H9 (cell line): ENCODE measurements around the gene GSTM1. TPM values are rescaled to one million over a fixed set of nuclear protein-coding genes. Genes with fewer than 3 reads are reported as not detected.
"Not testable (repeated sequence)": the region's sequence is repeated elsewhere in the genome, so short reads cannot be mapped to it uniquely, and the experiment has no call there.

Experiments
- DNase-seq: peaks from one replicate; pipeline ENCODE4 v3.0.0-alpha.2; 2017
- H2AFZ ChIP-seq: one replicate; pipeline ENCODE4 v1.6.1; 2013; ENCODE audit warnings: mild to moderate bottlenecking, low read length, control low read depth, moderate library complexity
- H2AK5ac ChIP-seq: 2 replicates; pipeline ENCODE4 v1.6.1; 2013; ENCODE audit warnings: low read length, control low read depth, mixed read lengths; ENCODE audit not compliant: insufficient read length
- H2BK120ac ChIP-seq: one replicate; pipeline ENCODE4 v1.6.1; 2013; ENCODE audit warnings: low read depth, mild to moderate bottlenecking, low read length, control low read depth, inconsistent platforms; ENCODE audit not compliant: poor library complexity, severe bottlenecking
- H2BK12ac ChIP-seq: 2 replicates; pipeline ENCODE4 v1.6.1; 2013; ENCODE audit warnings: low read length, control low read depth, mixed read lengths, low read depth; ENCODE audit not compliant: insufficient read length
- H2BK15ac ChIP-seq: 2 replicates; pipeline ENCODE4 v1.6.1; 2013; ENCODE audit warnings: low read depth, low read length, control low read depth
- H2BK20ac ChIP-seq: one replicate; pipeline ENCODE4 v1.6.1; 2013; ENCODE audit warnings: low read depth, mild to moderate bottlenecking, low read length, control low read depth, inconsistent platforms; ENCODE audit not compliant: poor library complexity, severe bottlenecking
- H2BK5ac ChIP-seq: 2 replicates; pipeline ENCODE4 v1.6.1; 2013; ENCODE audit warnings: low read length, control low read depth, mixed read lengths; ENCODE audit not compliant: insufficient read length
- H3K14ac ChIP-seq: 2 replicates; pipeline ENCODE4 v1.6.1; 2013; ENCODE audit warnings: low read length, control low read depth; ENCODE audit not compliant: insufficient read depth
- H3K18ac ChIP-seq: 2 replicates; pipeline ENCODE4 v1.6.1; 2013; ENCODE audit warnings: low read depth, mild to moderate bottlenecking, mixed read lengths, low read length, control low read depth; ENCODE audit not compliant: insufficient read length
- H3K23ac ChIP-seq: 2 replicates; pipeline ENCODE4 v1.6.1; 2013; ENCODE audit warnings: low read length, control low read depth, mixed read lengths, low read depth; ENCODE audit not compliant: insufficient read length
- H3K23me2 ChIP-seq: 2 replicates; pipeline ENCODE4 v1.6.1; 2013; ENCODE audit warnings: low read depth, mild to moderate bottlenecking, mixed read lengths, low read length, control low read depth; ENCODE audit not compliant: insufficient read length, poor library complexity, severe bottlenecking
- H3K27ac ChIP-seq: 2 replicates; pipeline ENCODE4 v1.5.1; 2013; ENCODE audit warnings: low read length, control low read depth, mixed read lengths, low read depth; ENCODE audit not compliant: insufficient read length
- H3K27me3 ChIP-seq: 2 replicates; pipeline ENCODE4 v1.6.1; 2013; ENCODE audit warnings: low read length, control low read depth, inconsistent platforms; ENCODE audit not compliant: insufficient read depth
- H3K4ac ChIP-seq: 2 replicates; pipeline ENCODE4 v1.6.1; 2013; ENCODE audit warnings: low read depth, mild to moderate bottlenecking, control low read depth, inconsistent platforms, low read length, moderate library complexity
- H3K4me1 ChIP-seq: 2 replicates; pipeline ENCODE4 v1.6.1; 2013; ENCODE audit warnings: low read length, control low read depth, inconsistent platforms; ENCODE audit not compliant: insufficient read depth
- H3K4me2 ChIP-seq: 2 replicates; pipeline ENCODE4 v1.6.1; 2013; ENCODE audit warnings: low read length, control low read depth, mixed read lengths; ENCODE audit not compliant: insufficient read length, insufficient read depth
- H3K56ac ChIP-seq: 2 replicates; pipeline ENCODE4 v1.6.1; 2013; ENCODE audit warnings: low read depth, mild to moderate bottlenecking, mixed read lengths, low read length, control low read depth; ENCODE audit not compliant: insufficient read length
- H3K79me1 ChIP-seq: 2 replicates; pipeline ENCODE4 v1.6.1; 2013; ENCODE audit warnings: low read depth, mild to moderate bottlenecking, moderate library complexity, low read length, control low read depth, inconsistent platforms; ENCODE audit not compliant: insufficient read depth, poor library complexity, severe bottlenecking
- H3K79me2 ChIP-seq: 2 replicates; pipeline ENCODE4 v1.6.1; 2013; ENCODE audit warnings: low read length, control low read depth, inconsistent platforms; ENCODE audit not compliant: insufficient read depth
- H3K9ac ChIP-seq: 2 replicates; pipeline ENCODE4 v1.6.1; 2013; ENCODE audit warnings: low read length, control low read depth, mixed read lengths; ENCODE audit not compliant: insufficient read length; ENCODE audit errors: extremely low read depth
- H3K9me3 ChIP-seq: one replicate; pipeline ENCODE4 v1.6.1; 2013; ENCODE audit warnings: low read depth, low read length, inconsistent platforms; ENCODE audit not compliant: control insufficient read depth
- H3T11ph ChIP-seq: one replicate; pipeline ENCODE4 v1.6.1; 2013; ENCODE audit warnings: mild to moderate bottlenecking, low read length, control low read depth, inconsistent platforms
- H4K20me1 ChIP-seq: one replicate; pipeline ENCODE4 v1.6.1; 2013; ENCODE audit not compliant: control insufficient read depth, insufficient read length, insufficient read depth
- H4K5ac ChIP-seq: 2 replicates; pipeline ENCODE4 v1.6.1; 2013; ENCODE audit warnings: low read depth, mild to moderate bottlenecking, mixed read lengths, low read length, control low read depth; ENCODE audit not compliant: insufficient read length
- H4K8ac ChIP-seq: replicated peaks from 2 replicates; pipeline ENCODE4 v1.6.1; 2013; ENCODE audit warnings: low read length, control low read depth, mixed read lengths, low read depth; ENCODE audit not compliant: insufficient read length
- H4K91ac ChIP-seq: 2 replicates; pipeline ENCODE4 v1.6.1; 2013; ENCODE audit warnings: low read depth, mild to moderate bottlenecking, moderate library complexity, mixed read lengths, low read length, control low read depth; ENCODE audit not compliant: insufficient read length
- H3K27ac Mint-ChIP-seq, 3 experiments: 2 replicates in 2 of 3; 3 replicates in 1 of 3; pipeline ENCODE4 v1.8.0; 2020 to 2021; ENCODE audit warnings: mixed read lengths in 3 of 3, mild to moderate bottlenecking in 1 of 3, moderate library complexity in 1 of 3
- H3K27me3 Mint-ChIP-seq: 2 replicates; pipeline ENCODE4 v1.8.0; 2021; ENCODE audit warnings: low read depth, mild to moderate bottlenecking, moderate library complexity, mixed read lengths
- H3K36me3 Mint-ChIP-seq, 3 experiments: 2 replicates in 2 of 3; 3 replicates in 1 of 3; pipeline ENCODE4 v1.8.0; 2020 to 2021; ENCODE audit warnings: low read depth in 3 of 3, mixed read lengths in 3 of 3; ENCODE audit not compliant: insufficient read depth in 1 of 3
- H3K4me1 Mint-ChIP-seq, 2 experiments: 2 replicates each; pipeline ENCODE4 v1.8.0; 2020; ENCODE audit warnings: mixed read lengths in 2 of 2
- H3K4me3 Mint-ChIP-seq, 2 experiments: 2 replicates in 1 of 2; 3 replicates in 1 of 2; pipeline ENCODE4 v1.8.0; 2020 to 2021; ENCODE audit warnings: mild to moderate bottlenecking in 2 of 2, mixed read lengths in 2 of 2, moderate library complexity in 1 of 2
- H3K9me3 Mint-ChIP-seq, 2 experiments: 2 replicates in 1 of 2; 3 replicates in 1 of 2; pipeline ENCODE4 v1.8.0; 2020; ENCODE audit warnings: mild to moderate bottlenecking in 2 of 2, mixed read lengths in 2 of 2, moderate library complexity in 1 of 2
- WGBS: extraction: QIAGEN DNeasy Blood & Tissue Kit; methylation state at CpG from one replicate; pipeline ENCODE4 v1.1.7; 2013; ENCODE audit warnings: missing lambda C conversion rate, low lambda C conversion rate, mixed read lengths; ENCODE audit not compliant: insufficient read length; ENCODE audit errors: extremely low coverage; 5-methylcytosine and 5-hydroxymethylcytosine counted together
- total RNA-seq: library from RNA; stranded (reverse); gene quantifications from 2 replicates; pipeline ENCODE4 v1.2.1, GENCODE V29; 2021
- TF ChIP-seq, protein P1 (sequence below): fragments of 200-600 bp; sonication (generic); conservative IDR thresholded peaks from 3 replicates; pipeline ENCODE4 v1.8.0; 2021; ENCODE audit warnings: antibody characterized with exemption, mild to moderate bottlenecking

The GSTM1 gene
- total RNA-seq, 1 experiment from 2014 or later, result 19.5 TPM

- H3K4me1 ChIP-seq, result no peaks in the 10 kb centered on the region
- no peak overlapping the region for H2BK20ac ChIP-seq
- DNase-seq, result no peak
- H2BK15ac ChIP-seq, result no peak overlapping the region
- no peak overlapping the region for H3K27ac Mint-ChIP-seq
- peaks cover 8 to 13% of the 10 kb centered on the region in 2 experiments; a peak in 3 of 4 replicates for H3K4me1 Mint-ChIP-seq
- H3K27me3 Mint-ChIP-seq, result peaks cover 8% of the 10 kb centered on the region
- H2AFZ ChIP-seq, result no peak overlapping the region
- no CpG with 5 or more reads among the region's 5 CpGs for WGBS
- peaks cover 0 to 2% of the 10 kb centered on the region in 2 experiments; a peak in 1 of 5 replicates for H3K9me3 Mint-ChIP-seq
- H3K4ac ChIP-seq, result no peak overlapping the region
- no peak overlapping the region for H3K23ac ChIP-seq
- H3K23me2 ChIP-seq, result peaks cover 3% of the 10 kb centered on the region
- no peak overlapping the region for H3K4me3 Mint-ChIP-seq
- no peak overlapping the region for H3K4me2 ChIP-seq
- no peak overlapping the region for H3T11ph ChIP-seq
- no peaks in the 10 kb centered on the region for H3K9me3 ChIP-seq
- H3K79me1 ChIP-seq, result no peaks in the 10 kb centered on the region
- no peaks in the 10 kb centered on the region for H3K79me2 ChIP-seq
- H4K20me1 ChIP-seq, result no peaks in the 10 kb centered on the region
- no peak overlapping the region for H4K8ac ChIP-seq
- H4K5ac ChIP-seq, result no peak overlapping the region
- H3K27me3 ChIP-seq, result no peaks in the 10 kb centered on the region
- no peak overlapping the region for H3K9ac ChIP-seq
- H2BK5ac ChIP-seq, result no peak overlapping the region
- no peak overlapping the region for H4K91ac ChIP-seq
- H3K14ac ChIP-seq, result no peak overlapping the region
- H2BK120ac ChIP-seq, result no peak overlapping the region
- H3K56ac ChIP-seq, result no peak overlapping the region
- H2AK5ac ChIP-seq, result no peak overlapping the region
- TF ChIP-seq, protein P1, sequence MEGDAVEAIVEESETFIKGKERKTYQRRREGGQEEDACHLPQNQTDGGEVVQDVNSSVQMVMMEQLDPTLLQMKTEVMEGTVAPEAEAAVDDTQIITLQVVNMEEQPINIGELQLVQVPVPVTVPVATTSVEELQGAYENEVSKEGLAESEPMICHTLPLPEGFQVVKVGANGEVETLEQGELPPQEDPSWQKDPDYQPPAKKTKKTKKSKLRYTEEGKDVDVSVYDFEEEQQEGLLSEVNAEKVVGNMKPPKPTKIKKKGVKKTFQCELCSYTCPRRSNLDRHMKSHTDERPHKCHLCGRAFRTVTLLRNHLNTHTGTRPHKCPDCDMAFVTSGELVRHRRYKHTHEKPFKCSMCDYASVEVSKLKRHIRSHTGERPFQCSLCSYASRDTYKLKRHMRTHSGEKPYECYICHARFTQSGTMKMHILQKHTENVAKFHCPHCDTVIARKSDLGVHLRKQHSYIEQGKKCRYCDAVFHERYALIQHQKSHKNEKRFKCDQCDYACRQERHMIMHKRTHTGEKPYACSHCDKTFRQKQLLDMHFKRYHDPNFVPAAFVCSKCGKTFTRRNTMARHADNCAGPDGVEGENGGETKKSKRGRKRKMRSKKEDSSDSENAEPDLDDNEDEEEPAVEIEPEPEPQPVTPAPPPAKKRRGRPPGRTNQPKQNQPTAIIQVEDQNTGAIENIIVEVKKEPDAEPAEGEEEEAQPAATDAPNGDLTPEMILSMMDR, result no peak
- peaks cover 0 to 11% (median 0%) of the 10 kb centered on the region in 3 experiments; a peak in 2 of 7 replicates for H3K36me3 Mint-ChIP-seq
- H3K18ac ChIP-seq, result no peak overlapping the region
- no peak overlapping the region for H2BK12ac ChIP-seq
- no peak overlapping the region for H3K27ac ChIP-seq
Measured at GRCh38 chr1:109671067-109671466, 16.6 kb upstream of the GSTM1 start.

GRCh38 chr1:109673861-109674260 lies 13.8 kb upstream of the GSTM1 start:
- not testable (repeated sequence) for H2BK15ac ChIP-seq, H3K9me3 ChIP-seq, H3K4me1 ChIP-seq, H3K9ac ChIP-seq, H4K5ac ChIP-seq, H2BK5ac ChIP-seq, H3K56ac ChIP-seq, H3K27ac Mint-ChIP-seq, H3T11ph ChIP-seq, H3K4me3 Mint-ChIP-seq, H4K91ac ChIP-seq, H2BK12ac ChIP-seq, H3K27ac ChIP-seq, H4K8ac ChIP-seq, H2BK120ac ChIP-seq, H3K4ac ChIP-seq, H3K4me1 Mint-ChIP-seq, H3K23ac ChIP-seq, DNase-seq, H3K14ac ChIP-seq, H3K79me1 ChIP-seq, H3K27me3 ChIP-seq, H3K18ac ChIP-seq, H3K79me2 ChIP-seq, H3K9me3 Mint-ChIP-seq, H3K4me2 ChIP-seq, H2AFZ ChIP-seq, H4K20me1 ChIP-seq, H2BK20ac ChIP-seq, H3K27me3 Mint-ChIP-seq, H2AK5ac ChIP-seq, H3K23me2 ChIP-seq
- H3K36me3 Mint-ChIP-seq, result peaks cover 0 to 11% (median 0%) of the 10 kb centered on the region in 3 experiments; a peak in 2 of 7 replicates
- no CpG with 5 or more reads among the region's 2 CpGs for WGBS
